Gastroesophageal sphincter (tissue), 3 donors: ENCODE results near the gene ZNF77.

Source experiments
- CTCF ChIP-seq, 4 experiments: fragments of 200-600 bp in 2 of 4; fragments of 450-650 bp in 2 of 4; sonication (generic) in 1 of 4; IDR thresholded peaks; one replicate each; pipeline ENCODE4 v1.5.1; 2017 to 2019; ENCODE audit warnings: antibody characterized with exemption in 4 of 4, mild to moderate bottlenecking in 2 of 4, moderate library complexity in 2 of 4
- POLR2AphosphoS5 ChIP-seq: sonication (generic); formaldehyde crosslinking; IDR thresholded peaks from one replicate; pipeline ENCODE4 v1.6.1; 2017; ENCODE audit warnings: antibody characterized with exemption

- TF ChIP-seq CTCF (IDR thresholded peaks at IDR 0.05) (no peak), POLR2AphosphoS5 (no peak)
Observed at GRCh38 chr19:2986951-2987524, 42.3 kb upstream of the ZNF77 start.
